HG02870 (cell line): Measurements from ENCODE around the gene HOXD11.

Experiments
- ATAC-seq: cut with Tn5 transposase; IDR thresholded peaks from one replicate; pipeline ENCODE4 v1.9.1; 2021; ENCODE audit warnings: mild to moderate bottlenecking, moderate library complexity; ENCODE audit not compliant: unreplicated experiment

The HOXD11 gene

DNA sequence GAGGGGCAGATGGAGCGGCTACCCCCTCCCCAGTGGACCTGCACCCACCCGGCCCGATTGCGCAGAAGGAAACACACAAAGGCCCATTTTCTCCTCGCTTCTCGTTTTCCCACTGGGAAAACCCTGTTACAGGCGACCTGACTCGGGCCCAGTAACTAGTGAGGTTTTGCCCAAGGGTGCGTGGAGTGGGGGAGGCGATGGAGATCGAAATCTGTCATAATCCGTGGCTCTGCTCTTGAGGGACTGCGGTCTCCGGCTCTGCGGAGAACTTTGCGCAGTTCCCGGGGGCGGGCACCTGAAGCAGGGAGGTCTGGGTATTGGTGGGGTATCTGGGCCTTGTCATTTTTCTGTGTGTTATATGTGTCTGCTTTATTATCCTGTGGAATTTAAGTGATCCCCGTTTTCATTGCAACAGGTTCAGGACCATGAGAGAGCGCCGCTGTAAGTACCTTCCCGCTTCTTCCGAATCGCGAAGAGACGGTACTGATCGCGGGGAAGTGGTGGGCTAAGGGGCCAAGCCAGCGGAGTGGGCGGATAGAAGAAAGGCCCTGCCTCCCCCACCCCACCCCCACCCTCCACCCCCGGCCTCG, 40.2 kb downstream of the HOXD11 start:
- ATAC-seq: no peak

DNA sequence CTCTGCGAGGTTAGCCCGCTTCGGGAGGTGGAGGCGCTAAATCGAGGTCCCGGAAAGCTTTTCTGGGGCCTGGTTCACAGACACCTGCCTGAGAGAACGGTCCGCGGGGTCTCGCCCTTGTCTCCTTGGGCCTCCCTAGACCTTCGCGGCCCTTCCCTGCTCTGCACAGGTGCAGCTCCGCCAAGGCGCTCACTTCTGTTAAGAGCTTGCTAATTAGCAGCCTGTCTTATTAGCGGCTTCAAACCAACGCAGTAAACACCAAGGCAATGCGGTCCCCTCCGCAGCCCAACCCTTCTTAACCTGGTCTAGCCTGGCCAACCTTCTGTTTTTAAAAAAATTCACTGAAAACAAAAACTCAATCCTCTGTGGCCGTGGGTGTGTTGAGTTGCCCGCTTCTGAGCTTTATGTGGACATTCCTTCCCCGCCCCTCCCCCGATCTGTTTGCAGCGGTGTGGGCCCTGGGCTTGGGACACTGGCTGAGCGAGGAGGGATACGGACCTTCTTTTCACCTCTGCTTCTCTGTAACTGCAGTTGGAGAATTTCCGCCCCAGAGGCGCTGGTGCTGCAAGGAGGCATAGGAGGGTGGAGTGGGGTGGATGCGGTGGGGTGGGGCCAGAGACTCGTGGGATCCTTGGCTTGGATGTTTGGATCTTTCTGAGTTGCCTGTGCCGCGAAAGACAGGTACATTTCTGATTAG, 40.9 kb downstream of the HOXD11 start:
- ATAC-seq: no peak

DNA sequence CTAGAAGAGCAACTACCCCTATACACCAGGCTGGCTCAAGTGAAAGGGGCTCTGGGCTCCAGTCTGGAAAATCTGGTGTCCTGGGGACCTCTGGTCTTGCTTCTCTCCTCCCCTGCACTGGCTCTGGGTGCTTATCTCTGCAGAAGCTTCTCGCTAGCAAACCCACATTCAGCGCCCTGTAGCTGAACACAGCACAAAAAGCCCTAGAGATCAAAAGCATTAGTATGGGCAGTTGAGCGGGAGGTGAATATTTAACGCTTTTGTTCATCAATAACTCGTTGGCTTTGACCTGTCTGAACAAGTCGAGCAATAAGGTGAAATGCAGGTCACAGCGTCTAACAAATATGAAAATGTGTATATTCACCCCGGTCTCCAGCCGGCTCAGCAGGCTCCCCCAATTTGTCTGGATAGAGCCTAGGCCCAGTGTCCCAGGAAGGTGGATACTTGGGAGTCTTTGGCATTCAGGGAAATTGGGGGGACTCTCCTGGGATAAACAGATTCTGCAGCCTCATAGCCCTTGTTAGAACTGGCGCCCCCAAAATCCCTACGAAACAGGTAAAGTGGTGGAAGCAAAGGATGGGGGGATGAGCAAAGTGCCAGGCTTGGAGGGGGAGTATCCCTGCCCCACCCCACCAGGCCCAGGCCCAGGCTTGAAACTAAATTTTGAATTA, 41.8 kb downstream of the HOXD11 start:
- ATAC-seq: no peak

DNA sequence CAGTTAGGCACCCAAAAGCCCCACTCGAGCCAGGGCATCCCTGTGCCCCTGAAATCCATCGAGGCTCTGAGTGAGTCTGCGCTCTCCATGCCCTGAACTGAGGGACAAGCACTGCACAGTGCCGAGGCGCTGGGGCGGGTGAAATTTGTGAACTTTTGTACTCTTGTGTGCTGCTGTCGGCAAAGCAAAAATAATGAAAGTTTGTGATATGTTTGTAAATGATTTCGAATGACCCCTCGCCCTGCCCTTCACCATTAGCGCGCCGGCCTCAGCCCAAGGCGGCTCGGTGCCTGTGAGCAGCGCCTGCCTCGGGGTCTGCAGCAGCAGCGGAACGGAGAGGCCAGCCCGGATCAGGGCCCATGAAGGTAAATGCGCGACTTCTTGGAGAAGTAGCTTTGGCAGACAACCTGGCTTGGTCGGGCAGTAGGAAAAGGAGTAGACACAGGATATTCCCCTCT, 42.4 kb downstream of the HOXD11 start:
- no peak for ATAC-seq

DNA sequence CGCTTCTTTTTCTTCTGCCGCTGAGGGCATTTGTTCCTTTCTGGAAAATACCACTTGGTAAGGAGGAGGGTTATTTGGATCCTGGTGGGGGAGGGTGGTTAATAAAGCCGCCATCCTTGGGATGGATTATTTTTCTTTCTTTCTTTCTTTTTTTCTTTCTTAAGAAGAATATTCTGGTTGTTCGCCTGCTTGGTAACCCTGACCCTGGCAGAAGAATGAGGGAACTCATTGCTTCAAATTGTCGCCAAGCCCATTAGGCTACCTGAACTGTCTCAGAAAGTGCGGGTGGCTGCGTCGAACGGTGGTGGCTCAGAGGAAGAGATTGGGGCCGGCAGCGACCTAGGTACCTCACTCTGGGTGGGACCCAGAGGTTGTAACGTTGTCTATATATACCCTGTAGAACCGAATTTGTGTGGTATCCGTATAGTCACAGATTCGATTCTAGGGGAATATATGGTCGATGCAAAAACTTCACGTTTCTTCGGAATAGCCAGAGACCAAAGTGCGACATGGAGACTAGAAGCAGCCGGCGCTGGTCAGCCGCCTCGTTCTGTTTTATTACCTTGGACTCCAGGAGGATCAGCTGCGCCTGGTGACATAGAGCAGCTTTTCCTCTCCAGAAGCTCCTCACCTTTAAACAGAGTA, 43.0 kb downstream of the HOXD11 start:
- no peak for ATAC-seq

DNA sequence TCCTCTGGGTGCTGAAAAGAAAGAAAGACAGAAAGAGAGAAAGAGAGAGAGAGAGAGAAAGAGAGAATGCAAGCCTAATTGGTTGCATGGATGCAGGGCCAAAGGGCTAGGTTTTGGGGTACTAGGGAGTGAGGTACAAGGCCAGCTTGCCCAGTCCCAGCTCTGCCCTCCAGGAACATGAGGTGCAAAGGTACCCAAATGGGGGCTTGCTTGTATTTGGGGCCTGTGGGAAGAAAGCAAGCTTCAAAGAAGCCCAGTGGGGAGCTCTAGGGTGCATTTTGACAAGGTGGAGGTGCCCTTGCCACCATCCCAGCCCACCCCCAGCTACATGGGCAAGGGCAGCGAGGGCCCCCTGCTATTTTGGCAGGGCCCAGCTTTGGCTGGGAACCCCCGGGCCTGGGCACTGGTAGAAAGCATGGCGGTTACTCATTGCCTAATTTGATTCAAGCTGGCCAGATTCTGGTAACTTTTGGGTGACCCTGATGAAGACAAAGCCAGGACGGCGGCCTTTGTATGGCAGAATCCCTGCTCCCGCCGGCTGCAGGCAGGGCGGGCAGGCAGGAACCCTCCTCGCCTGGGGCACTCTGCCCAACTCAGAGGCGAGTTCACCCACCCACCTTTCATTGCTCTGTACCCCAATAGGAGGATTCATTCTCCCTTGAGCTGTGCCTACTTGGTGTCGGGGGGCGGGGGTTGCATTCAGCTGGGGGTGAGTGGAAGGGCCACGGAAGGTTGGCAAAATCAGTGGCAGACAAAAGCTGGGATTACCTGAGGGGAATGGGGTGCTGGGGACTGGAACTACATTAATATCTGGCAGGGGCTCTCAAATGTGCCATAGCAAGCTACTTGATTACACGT, 43.7 kb downstream of the HOXD11 start:
- no peak for ATAC-seq

DNA sequence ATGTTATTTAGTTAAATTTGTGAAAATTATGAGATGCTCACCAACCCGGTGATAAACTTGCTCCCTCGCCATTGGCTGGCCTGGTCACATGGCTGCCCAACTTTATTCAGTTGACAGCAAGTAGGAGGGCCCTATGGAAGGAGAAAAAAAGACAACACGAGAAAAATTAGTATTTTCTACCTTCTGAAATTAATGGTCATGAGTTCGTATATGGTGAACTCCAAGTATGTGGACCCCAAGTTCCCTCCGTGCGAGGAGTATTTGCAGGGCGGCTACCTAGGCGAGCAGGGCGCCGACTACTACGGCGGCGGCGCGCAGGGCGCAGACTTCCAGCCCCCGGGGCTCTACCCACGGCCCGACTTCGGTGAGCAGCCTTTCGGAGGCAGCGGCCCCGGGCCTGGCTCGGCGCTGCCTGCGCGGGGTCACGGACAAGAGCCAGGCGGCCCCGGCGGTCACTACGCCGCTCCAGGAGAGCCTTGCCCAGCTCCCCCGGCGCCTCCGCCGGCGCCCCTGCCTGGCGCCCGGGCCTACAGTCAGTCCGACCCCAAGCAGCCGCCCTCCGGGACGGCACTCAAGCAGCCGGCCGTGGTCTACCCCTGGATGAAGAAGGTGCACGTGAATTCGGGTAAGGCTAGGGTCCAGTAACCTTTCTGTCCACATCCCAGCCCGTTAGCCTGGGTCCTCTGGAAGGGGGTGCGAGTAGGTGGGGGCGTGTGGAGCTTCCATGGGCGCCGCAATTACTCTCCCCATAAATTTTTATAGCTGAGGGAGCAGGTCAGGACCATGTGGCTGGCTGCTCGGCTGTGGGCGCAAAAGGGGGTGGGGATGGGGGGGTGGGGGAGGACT, 44.6 kb downstream of the HOXD11 start, which contains the start of gene HOXD4:
HOXD4 (plus strand) TSS at position 109 of the 846 bp plus-strand sequence; CDS start at position 193, 84 bp downstream.
- ATAC-seq: no peak

DNA sequence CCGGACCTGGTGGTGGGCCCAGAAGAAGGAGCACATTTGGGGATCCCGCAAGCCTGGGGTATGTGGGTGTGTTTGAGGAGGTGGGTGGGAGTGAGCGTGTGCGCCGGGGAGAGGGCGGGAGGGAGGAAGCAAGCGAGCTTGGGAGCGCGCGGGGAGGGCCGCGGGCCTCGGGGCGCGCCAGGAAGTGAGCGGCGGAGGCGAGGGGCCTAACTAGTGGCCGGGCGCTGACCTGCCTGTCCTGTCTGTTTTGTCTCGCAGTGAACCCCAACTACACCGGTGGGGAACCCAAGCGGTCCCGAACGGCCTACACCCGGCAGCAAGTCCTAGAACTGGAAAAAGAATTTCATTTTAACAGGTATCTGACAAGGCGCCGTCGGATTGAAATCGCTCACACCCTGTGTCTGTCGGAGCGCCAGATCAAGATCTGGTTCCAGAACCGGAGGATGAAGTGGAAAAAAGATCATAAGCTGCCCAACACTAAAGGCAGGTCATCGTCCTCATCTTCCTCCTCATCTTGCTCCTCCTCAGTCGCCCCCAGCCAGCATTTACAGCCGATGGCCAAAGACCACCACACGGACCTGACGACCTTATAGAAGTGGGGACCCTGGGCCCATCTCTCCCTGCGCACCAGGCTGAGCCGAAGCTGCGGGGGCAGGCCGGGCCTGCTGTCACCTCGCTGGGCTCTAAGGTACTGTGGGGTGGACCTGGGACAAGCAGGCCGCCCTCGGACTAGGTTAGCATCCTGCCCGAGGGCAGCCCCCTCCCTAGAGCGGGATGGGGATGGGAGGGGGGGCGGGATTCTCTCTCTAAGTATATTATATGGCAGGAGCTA, 45.5 kb downstream of the HOXD11 start:
- ATAC-seq: no peak

DNA sequence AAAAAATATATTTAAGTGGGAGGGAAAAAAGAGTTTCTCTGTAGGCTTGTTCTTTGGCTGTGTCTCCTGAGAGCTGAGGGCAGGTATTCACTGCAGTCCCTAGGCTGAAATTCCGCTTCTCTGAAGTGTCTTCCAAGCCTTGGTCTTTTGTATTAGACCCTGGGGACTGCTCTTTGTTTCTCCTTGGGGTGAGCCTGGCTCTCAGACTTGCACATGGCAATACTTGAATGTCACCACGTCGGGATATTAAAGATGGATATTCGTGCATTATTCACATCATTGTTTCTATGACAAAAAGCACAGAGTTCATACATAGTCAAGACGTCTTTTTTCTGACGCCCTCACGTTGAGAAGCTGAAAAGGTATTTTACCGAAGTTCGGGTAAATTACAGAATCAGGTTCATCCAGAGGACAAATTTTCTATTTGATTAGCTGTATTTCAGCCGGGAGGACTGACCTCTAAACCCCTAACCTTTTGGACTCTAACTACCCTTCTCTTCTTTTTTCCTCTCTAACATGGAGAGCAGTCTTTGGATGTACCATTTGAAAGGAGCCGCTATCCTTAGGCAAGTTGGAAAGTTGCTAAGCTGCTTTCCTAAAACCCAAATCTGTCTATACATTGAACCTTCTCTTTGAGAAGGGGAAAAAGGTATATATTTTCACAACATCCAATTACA, 47.6 kb downstream of the HOXD11 start:
- no peak for ATAC-seq

DNA sequence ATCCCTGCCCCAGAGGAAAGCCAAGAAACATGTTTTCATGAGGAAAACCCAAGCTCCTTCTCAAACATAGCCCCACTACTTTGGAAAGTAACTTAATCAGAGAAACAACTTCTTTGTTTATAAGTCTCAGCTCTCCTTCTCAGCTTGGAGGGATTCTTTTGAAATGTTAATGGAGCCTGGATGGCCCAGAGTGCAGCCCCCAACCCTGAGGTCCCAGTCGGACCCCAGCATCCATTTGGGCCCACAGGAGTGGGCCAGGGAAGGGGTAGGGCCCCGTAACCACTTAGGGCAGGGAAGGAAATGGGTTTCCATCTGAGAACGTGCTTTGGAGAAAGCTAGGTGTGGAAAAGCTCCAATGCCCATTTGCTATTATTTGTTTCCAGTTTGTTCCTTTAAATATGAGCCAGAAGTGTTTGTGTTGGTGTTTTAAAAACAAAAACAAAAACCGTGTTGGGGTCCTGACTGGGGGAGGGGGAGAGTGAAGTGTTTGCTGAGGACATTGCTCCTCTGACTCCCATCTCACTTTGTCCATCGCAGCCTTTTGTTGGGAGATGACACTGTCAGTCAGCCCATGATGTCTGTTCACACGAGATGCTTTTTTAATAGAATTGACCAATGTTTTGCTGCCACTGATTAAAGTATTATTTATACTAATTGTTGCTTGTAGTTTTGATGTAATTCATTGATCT, 48.4 kb downstream of the HOXD11 start:
- ATAC-seq: no peak

DNA sequence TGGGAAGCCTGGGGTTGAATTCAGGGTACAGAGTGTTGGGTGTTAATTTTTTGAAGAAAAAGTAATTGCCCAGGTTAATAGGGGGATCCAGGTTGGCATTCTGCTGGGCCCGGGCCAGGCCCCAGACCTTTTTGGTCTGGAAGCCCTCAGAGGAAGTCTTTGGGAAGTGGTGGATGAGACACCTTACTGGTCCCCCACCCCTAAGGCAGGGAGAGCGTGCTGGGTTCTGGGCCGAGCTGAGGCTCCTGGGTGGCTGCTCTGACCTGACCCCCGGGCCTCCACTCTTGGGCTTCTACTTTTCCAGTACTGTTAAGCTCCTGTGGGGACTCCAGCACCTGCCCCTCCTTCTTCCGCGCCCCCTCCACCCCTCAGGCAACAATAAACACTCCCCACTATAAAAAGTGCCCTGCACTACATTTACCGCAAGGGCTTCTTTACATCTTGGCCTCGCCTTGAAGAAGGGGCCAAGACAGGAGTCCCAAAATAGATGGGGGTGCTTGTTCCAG, 49.3 kb downstream of the HOXD11 start:
- no peak for ATAC-seq

DNA sequence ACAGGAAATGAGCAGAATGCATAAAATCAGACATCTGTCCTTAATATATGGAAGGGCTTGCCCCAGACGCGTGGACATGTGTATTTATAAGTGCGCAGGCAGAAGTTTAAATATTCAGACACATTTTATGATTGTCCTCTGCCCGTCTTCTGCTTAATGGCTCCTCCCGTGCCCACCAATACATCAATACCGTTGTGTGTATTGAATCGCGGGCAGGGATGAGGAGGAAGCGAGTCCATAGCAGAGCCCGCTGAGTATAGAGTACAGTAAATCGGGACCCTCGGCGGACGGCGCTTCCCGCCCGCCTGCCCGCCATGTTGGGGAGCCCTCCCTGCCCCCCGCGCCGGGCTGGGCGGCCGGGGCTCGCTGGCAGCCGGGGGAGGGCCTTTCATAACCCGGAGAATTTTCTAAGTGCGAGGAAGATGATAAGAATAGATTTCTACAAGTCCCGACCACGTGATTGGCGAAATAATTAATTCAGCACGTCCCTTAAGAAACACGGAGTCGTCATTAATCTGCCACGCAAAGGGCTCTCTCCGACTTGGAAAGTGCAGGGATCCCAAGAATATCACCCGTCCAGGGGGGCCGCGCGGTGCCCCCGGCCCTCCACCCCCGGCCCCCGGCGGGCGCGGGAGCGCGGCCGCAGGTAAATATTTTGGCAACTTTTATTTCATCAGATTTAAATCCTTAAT, 49.9 kb downstream of the HOXD11 start, which contains the start of gene HOXD3:
HOXD3 (plus strand) TSS at position 501 of the 692 bp plus-strand sequence. CDS start 11,808 bp downstream, outside the sequence.
- ATAC-seq: no peak

DNA sequence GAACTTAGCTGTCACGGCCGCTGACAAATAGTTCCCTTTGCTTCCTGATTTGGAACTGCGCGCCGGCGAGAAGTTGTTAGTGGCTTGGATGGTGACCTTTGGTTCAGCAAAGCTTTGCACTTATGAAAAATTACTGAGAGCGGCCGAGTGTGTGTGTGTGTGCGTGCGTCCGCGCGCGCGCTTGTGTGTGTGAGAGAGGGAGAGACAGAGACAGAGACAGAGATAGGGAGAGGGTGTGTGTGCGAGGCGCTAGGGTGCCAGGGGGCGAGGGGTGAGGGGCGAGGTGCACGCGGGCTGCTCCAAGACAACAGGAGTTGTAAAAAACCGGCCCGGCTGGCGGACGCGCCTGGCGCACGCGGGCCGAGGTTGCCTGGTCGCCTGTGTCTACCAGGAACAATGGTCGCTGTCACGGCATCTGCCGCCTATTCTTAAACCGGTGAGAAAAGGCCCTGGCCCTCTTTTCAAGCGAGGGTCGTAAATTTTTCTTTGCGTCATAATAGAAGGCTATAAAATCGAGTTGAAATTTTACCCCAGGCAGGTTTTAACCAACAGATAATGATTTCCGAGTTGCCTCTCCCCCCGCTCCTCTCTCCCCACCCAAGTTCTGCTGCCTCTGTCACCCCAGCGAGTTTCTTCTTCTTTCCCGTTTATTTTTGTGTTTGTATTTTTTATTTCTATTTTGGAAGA, 50.6 kb downstream of the HOXD11 start:
- no peak for ATAC-seq

DNA sequence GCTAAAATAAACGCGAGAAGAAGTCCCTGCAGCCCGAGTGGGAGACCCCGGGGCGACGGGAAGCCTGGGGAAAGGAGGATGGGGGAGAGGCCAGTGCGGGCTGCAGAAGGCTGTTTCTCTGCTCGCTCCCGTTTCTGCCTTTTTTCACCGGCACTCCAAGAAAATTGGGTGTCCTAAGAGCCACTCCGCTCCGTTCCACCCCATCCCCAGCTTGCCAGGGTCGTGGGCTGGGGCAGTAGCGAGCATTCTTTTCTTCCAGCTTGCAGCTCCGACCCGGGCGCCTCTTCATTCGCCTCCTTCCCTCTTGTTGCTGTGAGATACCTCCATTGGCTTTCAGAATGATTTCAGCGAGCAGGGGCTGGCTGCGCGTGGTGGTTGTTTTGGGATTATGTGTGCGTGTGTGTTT, 51.1 kb downstream of the HOXD11 start:
- ATAC-seq: no peak

DNA sequence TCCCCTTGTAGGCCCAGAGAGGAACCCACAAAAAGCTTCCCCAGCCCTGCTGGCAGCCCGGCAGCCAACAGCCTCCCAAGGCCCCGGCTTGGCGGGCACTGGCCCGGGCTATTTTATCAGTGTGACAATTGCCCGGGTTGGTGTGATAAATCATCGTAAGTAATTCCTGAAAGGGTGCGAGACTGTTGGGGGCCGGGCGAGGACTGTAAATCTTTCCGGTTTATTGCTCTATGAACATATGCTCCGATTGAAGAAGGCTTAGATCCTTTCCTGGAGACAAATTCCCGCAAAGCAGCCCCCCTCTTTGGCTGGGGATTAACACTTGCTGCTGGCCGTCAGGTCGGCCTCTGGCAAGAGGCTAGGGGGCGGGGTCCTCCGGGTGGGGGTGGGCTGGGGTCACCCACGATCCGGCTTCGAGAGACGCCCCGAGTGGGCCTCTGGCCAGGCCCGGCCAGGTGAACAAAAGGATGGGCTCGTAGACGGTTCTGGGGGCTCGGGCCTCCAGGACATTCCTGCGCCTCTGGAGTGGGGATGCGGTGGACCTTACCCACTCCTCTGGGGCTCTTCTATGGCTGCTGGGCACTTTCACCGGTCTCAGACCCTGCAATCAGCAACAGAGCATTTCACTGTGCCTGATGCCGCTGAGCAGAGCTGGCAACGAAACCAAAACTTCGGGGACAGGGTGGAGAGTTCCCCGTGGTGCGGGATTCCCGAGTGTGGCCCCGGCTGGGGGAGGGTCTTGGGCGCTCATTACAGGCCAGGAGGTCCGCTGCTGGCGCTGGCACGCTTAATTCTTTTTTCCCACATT, 52.0 kb downstream of the HOXD11 start:
- ATAC-seq: no peak
